Measurements from ENCODE around the gene SPRYD3.

SPRYD3 gene

DNA sequence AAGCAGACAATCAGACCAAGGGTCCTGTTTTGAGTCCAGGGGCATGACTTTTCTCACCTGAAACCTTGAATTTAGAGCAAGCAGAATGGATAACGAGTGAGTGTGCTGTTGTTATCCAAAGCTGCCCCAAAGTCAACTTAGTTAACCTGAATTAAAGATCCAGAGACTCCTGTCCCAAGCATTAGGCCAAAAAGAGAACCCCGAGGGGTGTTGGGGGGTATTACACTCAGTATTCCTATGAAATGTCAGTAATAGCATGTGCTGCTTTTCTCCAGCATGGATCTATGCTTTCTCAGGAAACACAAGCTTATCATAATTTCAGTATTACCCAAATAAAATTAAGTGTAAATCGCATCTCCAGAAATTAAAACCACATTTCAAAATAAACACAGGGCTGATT is 53.9 kb downstream of the SPRYD3 start:
- no peak for DNase-seq (ENCODE audit: low read depth in 2 of 2)

DNA sequence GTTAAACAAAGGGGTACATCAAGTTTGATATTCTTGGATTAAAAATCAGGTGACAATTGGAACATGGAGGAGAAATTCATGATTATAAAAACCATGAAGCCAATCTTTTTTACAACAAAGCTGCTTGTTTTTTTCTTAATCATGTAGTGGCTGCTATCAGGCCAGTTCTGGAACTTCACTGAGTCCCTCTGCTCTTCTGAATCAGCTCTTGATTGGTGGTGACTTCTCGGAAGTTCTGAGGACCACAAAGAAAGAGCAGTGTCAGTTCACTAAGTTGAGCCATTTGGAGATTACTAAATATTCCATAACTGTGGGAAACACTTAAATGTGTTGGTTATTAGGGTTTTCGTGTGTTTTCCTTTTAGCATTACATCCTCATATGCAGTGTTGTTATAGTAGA is 64.5 kb downstream of the SPRYD3 start:
- no peak for DNase-seq (ENCODE audit: low read depth in 2 of 2)

Measured in stimulated activated CD4-positive, alpha-beta T cell treated with anti-CD3 and anti-CD28 coated beads, Interleukin-1b, Interleukin-23, amount 100 ng/mL, for 4 hours (primary cell).